ENCODE results near the gene C3.

DNA sequence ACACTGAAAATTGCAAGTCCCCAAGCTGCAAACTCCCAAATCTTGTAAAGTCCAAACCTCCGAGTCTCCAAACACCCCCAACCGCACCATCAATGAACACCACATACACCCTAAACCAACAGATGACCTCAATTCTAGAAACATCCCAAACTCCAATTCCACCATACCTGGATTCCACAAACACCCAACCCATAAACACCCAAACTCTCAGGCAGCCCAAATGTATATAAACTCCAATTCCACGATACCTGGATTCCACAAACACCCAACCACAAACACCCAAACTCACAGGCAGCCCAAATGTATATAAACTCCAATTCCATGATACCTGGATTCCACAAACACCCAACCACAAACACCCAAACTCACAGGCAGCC lies 470 bp downstream of the C3 start:
- TF ChIP-seq POLR2A (IDR thresholded peaks at IDR 0.05) = no peak
- TF ChIP-seq, protein P1, sequence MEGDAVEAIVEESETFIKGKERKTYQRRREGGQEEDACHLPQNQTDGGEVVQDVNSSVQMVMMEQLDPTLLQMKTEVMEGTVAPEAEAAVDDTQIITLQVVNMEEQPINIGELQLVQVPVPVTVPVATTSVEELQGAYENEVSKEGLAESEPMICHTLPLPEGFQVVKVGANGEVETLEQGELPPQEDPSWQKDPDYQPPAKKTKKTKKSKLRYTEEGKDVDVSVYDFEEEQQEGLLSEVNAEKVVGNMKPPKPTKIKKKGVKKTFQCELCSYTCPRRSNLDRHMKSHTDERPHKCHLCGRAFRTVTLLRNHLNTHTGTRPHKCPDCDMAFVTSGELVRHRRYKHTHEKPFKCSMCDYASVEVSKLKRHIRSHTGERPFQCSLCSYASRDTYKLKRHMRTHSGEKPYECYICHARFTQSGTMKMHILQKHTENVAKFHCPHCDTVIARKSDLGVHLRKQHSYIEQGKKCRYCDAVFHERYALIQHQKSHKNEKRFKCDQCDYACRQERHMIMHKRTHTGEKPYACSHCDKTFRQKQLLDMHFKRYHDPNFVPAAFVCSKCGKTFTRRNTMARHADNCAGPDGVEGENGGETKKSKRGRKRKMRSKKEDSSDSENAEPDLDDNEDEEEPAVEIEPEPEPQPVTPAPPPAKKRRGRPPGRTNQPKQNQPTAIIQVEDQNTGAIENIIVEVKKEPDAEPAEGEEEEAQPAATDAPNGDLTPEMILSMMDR (IDR thresholded peaks at IDR 0.05) = no peak
